AG04449 (cell line): ENCODE results near the gene B4GALNT1.
A peak's percentile ranks its signal among the peaks of the same experiment; 100 is the strongest.

Experiments
- CTCF ChIA-PET: fragments of 350-600 bp; formaldehyde crosslinking; extraction: SDS; loops from one replicate; lab custom pipeline; 2021; ENCODE audit warnings: antibody characterized with exemption; lab: Yijun Ruan, JAX
- POLR2A ChIA-PET: fragments of 400-600, 350-600 bp; formaldehyde crosslinking; extraction: SDS; loops from one replicate; lab custom pipeline; 2020; ENCODE audit warnings: antibody characterized with exemption, inconsistent platforms; lab: Yijun Ruan, JAX
- DNase-seq: peaks from one replicate; pipeline ENCODE4 v3.0.0-alpha.2; 2010; ENCODE audit warnings: low read depth, low spot score
- H3K4me3 ChIP-seq: 2 replicates; pipeline ENCODE4 v1.5.1; 2011; ENCODE audit warnings: low read depth, mild to moderate bottlenecking, control low read depth, low read length
- TF ChIP-seq, protein P1 (sequence below): IDR thresholded peaks from one replicate; pipeline ENCODE4 v1.5.1; 2011; ENCODE audit warnings: mild to moderate bottlenecking, moderate library complexity, low read length, control low read depth, inconsistent platforms; ENCODE audit not compliant: insufficient read depth; ENCODE audit errors: missing control alignments

The B4GALNT1 gene

DNA sequence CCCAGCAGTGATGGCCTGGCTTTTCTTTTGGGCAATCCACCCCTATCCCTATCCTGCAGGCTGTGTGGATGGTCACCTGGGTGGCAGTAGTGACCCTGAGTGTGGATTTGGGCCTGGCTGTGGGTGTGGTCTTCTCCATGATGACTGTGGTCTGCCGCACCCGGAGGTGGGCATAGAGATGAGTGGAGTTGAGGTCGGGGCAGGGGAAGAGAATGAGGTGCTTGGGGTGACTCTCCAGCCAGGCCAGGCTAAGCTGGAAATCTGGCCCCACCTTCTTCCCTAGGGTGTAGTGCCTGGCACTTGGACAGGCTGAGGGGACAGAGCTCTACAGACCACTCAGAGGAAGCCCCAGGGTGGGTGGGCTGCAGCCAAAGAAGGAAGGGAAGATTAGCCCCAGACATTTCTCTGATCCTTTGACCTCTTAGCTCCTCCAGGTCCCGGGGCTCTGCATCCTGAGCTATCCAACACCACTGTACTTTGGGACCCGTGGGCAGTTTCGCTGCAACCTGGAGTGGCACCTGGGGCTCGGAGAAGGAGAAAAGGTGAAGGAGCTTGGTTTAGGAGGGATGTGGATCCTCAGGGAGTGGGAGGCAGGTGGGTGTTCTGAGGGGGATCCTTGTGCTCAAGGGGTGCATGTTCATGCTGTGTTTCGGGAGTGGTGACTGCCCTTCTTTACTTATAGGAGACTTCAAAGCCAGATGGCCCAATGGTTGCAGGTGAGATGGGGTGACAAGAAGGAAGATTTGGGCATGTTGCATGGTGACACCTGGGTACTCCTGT lies 8.4 kb downstream of the B4GALNT1 start:
- POLR2A ChIA-PET: interaction anchor here (1.0 to 1.2 kb wide), 2 partner anchors 9 to 13 kb away, joined by 3 read pairs; partner anchors contain the start of gene ARHGEF25
- TF ChIP-seq, protein P1, sequence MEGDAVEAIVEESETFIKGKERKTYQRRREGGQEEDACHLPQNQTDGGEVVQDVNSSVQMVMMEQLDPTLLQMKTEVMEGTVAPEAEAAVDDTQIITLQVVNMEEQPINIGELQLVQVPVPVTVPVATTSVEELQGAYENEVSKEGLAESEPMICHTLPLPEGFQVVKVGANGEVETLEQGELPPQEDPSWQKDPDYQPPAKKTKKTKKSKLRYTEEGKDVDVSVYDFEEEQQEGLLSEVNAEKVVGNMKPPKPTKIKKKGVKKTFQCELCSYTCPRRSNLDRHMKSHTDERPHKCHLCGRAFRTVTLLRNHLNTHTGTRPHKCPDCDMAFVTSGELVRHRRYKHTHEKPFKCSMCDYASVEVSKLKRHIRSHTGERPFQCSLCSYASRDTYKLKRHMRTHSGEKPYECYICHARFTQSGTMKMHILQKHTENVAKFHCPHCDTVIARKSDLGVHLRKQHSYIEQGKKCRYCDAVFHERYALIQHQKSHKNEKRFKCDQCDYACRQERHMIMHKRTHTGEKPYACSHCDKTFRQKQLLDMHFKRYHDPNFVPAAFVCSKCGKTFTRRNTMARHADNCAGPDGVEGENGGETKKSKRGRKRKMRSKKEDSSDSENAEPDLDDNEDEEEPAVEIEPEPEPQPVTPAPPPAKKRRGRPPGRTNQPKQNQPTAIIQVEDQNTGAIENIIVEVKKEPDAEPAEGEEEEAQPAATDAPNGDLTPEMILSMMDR: no peak
- DNase-seq: no peak
- CTCF ChIA-PET: interaction anchor here (0.9 to 9.3 kb wide), 7 partner anchors 8 to 166 kb away, joined by 3 to 186 read pairs (median 5); partner anchors contain the start of gene B4GALNT1
- no peak overlapping the region for H3K4me3 ChIP-seq

DNA sequence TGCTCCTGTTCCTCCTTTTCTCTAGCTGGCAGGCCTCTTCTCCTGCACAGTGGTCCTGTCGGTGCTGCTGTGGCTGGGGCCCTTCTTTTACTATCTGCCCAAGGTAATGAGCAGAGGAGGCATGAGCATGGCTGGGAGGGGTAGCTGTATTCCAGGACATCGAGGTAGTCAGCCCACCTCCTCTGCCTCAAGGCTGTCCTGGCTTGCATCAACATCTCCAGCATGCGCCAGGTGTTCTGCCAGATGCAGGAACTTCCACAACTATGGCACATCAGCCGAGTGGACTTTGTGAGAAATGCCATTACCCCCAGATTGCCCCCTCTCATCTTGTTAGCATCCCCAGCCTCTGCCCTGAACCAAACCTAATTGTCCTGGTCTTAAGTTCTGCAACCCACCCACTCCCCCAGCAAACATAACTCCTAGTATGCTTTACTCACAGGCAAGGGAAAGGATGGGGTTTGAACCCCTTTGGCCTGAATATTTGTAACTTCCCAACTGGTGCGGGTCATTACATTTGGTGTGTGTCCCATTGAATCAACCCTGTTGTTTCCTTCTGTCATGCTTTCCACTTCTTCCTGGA lies 9.1 kb downstream of the B4GALNT1 start:
- ChIA-PET POLR2A (interaction anchor here (1.0 to 1.2 kb wide), 2 partner anchors 9 to 13 kb away, joined by 3 read pairs; partner anchors contain the start of gene ARHGEF25), CTCF (interaction anchor here (0.9 to 9.3 kb wide), 7 partner anchors 9 to 165 kb away, joined by 4 to 186 read pairs (median 6); partner anchors contain the start of genes B4GALNT1, DTX3 and OS9)
- no peak for DNase-seq
- TF ChIP-seq, protein P1: no peak
- no peak overlapping the region for H3K4me3 ChIP-seq

DNA sequence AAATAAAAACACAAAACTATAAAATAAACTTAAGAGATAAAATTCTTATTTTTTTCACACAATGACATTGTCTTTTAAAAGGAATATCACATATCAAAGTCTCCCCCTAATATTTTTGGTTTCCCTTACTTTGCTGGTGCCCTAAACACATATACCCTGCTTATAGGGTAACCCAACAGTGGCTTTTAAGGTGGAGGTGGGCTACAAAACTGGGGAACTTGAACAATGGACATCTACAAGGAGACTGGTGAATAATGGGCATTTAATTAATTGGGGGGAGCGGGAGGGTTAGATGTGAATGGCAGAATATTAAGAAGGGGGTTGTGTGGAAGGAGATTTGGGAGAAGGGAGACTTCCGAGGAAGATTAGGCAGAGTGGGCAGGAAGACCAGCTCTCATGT lies 9.6 kb downstream of the B4GALNT1 start:
- H3K4me3 ChIP-seq: no peak overlapping the region
- CTCF ChIA-PET: interaction anchor here (0.9 to 9.3 kb wide), 14 partner anchors 8 to 85 kb away, joined by 3 to 186 read pairs (median 6); partner anchors contain the start of genes B4GALNT1, DTX3 and OS9
- no peak for DNase-seq
- POLR2A ChIA-PET: interaction anchor here (1.2 kb wide), 1 partner anchor 12 kb away, joined by 3 read pairs; the partner anchor contains the start of gene ARHGEF25
- TF ChIP-seq, protein P1: no peak

DNA sequence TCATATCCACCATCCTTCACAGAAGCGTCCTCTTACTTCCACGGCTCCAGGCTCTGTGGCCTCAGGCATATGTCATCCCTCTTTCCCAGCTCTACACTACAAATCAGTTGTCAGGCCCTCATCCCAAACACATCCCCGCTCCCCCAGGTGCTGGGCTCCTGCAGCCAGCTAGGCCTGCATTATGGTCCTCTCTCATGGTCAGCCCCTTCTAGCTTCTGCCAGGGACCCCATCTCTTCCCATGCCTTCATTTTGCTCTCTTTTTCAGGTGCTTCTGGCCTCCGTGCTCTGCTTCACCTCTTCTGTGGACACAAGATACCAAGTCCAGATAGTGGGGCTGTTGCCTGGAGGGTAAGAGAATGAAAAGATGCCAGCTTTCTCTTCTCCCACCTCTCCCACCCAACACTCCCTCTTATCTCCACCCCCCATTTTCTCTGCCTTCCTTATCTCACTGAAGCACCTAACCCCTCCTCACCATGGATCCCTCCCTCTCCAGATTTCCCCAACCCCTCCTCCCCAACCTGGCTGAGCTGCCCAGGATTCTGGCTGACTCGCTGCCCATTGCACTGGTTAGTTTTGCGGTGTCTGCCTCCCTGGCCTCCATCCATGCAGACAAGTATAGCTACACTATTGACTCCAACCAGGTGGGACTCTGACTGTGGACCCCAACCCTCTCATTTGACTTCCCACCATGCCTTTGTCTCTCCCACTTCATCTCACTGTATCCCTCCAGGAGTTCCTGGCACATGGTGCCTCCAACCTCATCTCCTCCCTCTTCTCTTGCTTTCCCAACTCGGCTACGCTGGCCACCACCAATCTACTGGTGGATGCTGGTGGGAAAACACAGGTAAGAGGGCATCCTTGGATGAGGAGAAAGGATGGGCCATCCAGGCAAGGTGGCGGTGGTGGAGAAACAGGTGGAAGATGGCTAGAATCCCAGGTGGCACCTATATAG lies 10.4 kb downstream of the B4GALNT1 start:
- no peak overlapping the region for H3K4me3 ChIP-seq
- ChIA-PET CTCF (interaction anchor here (0.9 to 9.3 kb wide), 20 partner anchors 8 to 164 kb away, joined by 3 to 186 read pairs (median 5); partner anchors contain the start of genes ARHGEF25, B4GALNT1, GLI1 and OS9), POLR2A (no interaction called here)
- no peak for DNase-seq
- TF ChIP-seq, protein P1: no peak

DNA sequence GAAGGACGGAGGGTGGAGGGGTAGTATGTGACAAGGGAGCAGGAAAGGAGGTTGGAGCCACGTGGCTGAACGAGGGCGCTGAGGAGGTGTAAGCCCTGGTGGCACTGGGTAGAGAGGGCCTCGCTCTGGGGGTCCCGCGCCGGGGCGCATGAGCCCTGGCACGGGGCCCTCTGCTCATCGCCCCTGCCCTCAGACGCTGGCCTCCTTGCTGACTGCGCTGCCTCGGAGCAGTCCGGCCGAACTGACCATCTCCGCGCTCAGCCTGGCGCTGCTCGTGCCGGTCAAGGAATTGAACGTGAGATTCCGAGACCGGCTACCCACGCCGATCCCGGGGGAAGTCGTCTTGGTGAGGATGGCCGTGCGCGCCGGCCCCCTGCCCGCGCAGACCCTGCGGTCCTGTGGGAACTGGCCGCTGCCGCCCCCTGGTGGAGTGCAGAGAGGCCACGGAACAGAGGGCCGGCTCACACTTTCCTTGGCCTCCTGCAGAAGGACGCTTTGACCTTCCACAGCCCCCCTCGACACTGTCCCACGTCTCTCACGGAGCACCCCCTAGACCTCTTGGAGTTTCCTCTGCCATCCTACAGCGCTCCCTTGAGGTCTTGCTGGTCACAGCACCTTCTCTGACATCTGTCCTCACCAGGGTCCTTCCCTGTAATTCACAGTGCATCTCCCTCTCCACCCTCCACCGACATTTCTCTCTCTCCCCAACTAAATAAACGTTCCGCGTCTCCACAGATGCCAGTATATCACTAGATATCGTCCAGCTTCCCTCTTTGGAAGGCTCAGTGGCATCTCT lies 11.3 kb downstream of the B4GALNT1 start:
- TF ChIP-seq, protein P1: peak; percentile 92
- peak overlapping the region; percentile 50 for H3K4me3 ChIP-seq
- ChIA-PET POLR2A (no interaction called here), CTCF (interaction anchor here (0.7 to 9.3 kb wide), 25 partner anchors 8 to 163 kb away, joined by 3 to 186 read pairs (median 5); partner anchors contain the start of genes ARHGEF25, B4GALNT1, GLI1 and OS9)
- no peak for DNase-seq
